ENCODE data around the gene ZNF432. TPM values are rescaled to one million over a fixed set of nuclear protein-coding genes. Genes with fewer than 3 reads are reported as not detected.
"Not testable (repeated sequence)": the region's sequence is repeated elsewhere in the genome, so short reads cannot be mapped to it uniquely, and the experiment has no call there.

The ZNF432 gene
- 10 to 100 TPM; 20.4 to 23.9 (median 23.0) TPM for polyA plus RNA-seq (ENCODE audit: insufficient read length in 4 of 4)

DNA sequence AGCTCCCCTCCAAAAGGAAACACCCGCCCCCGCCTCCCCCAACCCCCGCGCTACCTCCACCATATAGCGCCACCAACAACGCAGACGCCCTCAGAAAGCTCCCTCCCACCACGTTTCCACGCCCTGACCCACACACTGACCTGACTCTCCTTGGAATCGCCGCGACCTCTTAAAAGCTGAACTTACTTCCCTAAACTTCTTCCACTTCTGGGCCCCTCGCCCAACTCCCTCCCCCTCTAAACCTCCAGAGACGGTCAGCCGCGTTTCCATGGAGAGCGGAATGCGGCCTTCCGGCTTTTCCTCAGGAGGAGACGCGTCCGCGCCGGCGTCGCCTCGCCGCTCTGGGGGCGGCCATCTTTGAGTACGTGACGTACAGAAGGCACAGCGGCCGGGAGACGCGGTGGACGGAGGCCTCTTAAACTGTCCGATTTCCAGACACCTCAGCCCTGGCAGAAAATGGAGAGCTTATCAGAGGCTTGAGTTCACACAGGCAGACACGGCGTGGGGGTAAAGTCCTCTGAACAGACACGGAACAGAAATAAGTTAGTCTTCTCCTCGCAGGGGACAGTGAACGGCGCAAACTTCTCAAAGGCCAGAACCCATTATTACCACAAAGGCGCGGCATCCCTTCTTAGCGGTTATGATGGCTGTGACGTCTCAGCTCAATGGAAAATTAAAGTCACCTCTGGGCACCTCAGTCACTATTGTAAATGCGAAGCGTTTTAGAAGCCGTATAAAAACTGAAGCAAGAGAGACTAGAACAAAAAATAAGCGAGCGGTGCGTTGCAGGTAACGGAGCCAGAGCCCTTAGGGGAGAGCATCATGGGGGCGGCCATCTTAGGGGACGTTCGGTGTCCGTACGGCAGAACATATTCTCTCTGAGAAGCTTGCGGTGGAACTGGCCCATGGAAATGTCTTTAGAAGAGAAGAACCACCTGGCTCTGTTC is at the start of gene ZNF432:
ZNF432 (minus strand) TSS at position 284 of the 947 bp plus-strand sequence. CDS start 1,970 bp downstream, outside the sequence.
- peak; percentile 94 to 97 (median 96) for DNase-seq (ENCODE audit: low read depth in 4 of 4, low spot score in 3 of 4)

GRCh38 chr19:52096416-52096815 is 47.8 kb upstream of the ZNF432 start:
- not testable (repeated sequence) for DNase-seq (ENCODE audit: low read depth in 4 of 4, low spot score in 3 of 4)

- DNase-seq (ENCODE audit: low read depth in 4 of 4, low spot score in 3 of 4) = peak; percentile 62 to 80 (median 73)
These were observed 46.8 kb upstream of the ZNF432 start, which contains the start of gene ZNF841 for GRCh38 chr19:52095172-52096014. Gene ZNF841 (minus strand): TSS chr19:52095765. CDS start chr19:52084801, 10,964 bp downstream.

- DNase-seq (ENCODE audit: low read depth in 4 of 4, low spot score in 3 of 4) = no peak
These were observed 46.0 kb upstream of the ZNF432 start for GRCh38 chr19:52094526-52095130.

- DNase-seq (ENCODE audit: low read depth in 4 of 4, low spot score in 3 of 4) = no peak
These were observed 37.8 kb upstream of the ZNF432 start for GRCh38 chr19:52086481-52086880.

DNA sequence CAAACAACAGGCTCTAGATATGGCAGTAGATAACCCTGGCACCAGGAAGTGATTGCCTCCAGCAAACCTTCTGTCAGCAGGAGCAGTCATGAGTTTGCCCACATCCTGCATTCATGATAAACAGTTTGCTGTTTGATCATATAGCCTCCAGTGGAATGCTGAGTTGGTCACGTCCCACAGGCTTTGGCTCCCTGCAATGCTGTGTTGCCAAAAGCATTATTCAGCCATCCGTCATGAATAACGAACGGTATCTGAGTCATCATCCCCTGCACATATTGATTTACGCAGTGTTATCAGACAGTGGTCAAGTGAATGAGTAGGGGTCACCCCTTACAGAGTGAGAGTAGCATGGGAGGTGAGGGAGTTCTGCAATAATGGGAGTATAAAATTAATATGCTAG is 21.9 kb upstream of the ZNF432 start:
- no peak for DNase-seq (ENCODE audit: low read depth in 4 of 4, low spot score in 3 of 4)

DNA sequence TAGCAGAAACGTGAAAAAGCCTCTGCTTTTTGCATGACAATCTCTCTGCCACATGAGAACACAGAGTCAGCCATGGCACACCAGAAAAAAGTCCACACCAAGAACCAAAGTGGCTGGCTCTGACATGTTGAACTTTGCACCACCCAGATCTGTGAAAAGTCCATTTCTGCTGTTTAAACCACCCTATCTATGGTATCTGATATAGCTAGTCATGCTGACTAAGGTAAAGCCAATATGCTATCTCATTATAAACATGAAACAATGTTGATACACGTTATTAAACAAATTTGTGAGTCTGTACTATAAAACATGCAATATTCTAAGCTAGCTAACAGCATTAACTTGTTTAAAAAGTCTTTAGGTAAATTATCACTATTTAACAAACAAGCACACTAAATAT is 21.0 kb upstream of the ZNF432 start:
- DNase-seq (ENCODE audit: low read depth in 4 of 4, low spot score in 3 of 4) = no peak

DNA sequence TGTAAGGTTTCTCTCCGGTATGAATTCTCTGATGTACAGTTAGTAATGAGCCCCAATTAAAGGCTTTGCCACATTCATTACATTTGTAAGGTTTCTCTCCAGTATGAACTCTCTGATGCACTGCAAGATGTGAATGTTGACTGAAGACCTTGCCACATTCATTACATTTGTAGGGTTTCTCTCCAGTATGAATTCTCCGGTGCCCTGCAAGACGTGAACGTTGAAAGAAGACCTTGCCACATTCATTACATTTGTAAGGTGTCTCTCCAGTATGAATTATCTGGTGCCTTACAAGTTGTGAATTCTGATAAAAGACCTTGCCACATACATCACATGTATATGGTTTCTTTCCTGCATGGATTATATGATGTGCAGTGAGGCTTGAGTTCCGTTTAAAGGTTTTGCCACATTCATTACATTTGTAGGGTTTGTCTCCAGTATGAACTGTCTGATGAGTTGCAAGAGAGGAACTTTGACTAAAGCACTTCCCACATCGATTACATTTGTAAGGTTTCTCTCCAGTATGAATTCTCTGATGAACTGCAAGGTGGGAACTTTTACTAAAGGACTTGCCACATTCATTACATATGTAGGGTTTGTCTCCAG is 17.7 kb upstream of the ZNF432 start:
- no peak for DNase-seq (ENCODE audit: low read depth in 4 of 4, low spot score in 3 of 4)

- no peak for DNase-seq (ENCODE audit: low read depth in 4 of 4, low spot score in 3 of 4)
These were observed 16.8 kb upstream of the ZNF432 start for GRCh38 chr19:52065399-52065798.

GRCh38 chr19:52056480-52056879 is 7.8 kb upstream of the ZNF432 start:
- DNase-seq (ENCODE audit: low read depth in 4 of 4, low spot score in 3 of 4) = not testable (repeated sequence)

DNA sequence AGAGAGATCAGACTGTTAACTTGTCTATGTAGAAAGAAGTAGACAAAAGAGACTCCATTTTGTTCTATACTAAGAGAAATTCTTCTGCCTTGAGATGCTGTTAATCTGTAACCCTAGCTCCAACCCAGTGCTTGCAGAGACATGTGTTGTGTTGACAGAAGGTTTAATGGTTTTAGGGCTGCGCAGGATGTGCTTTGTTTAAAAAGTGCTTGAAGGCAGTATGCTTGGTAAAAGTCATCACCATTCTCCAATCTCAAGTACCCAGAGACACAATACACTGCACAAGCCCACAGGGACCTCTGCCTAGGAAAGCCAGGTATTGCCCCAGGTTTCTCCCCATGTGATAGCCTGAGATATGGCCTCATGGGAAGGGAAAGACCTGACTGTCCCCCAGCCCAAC is 3.1 kb upstream of the ZNF432 start:
- DNase-seq (ENCODE audit: low read depth in 4 of 4, low spot score in 3 of 4) = not testable (repeated sequence)

DNA sequence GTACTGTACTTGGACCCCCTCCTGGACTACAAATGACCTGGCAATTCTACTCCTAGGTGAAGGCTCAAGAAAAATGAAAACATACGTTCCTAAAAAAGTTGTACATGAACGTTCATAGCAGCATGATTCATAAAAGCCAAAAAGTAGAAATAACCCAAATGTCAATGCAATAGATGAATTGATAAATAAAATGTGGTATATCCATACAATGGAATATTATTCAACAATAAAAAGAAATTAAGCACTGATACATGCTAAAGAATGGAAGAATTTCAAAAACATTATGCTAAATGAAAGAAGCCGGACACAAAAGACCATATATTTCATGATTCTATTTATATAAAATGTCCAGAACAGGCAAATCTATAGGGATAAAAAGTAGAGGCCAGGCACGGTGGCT is 9.5 kb downstream of the ZNF432 start:
- no peak for DNase-seq (ENCODE audit: low read depth in 4 of 4, low spot score in 3 of 4)

DNA sequence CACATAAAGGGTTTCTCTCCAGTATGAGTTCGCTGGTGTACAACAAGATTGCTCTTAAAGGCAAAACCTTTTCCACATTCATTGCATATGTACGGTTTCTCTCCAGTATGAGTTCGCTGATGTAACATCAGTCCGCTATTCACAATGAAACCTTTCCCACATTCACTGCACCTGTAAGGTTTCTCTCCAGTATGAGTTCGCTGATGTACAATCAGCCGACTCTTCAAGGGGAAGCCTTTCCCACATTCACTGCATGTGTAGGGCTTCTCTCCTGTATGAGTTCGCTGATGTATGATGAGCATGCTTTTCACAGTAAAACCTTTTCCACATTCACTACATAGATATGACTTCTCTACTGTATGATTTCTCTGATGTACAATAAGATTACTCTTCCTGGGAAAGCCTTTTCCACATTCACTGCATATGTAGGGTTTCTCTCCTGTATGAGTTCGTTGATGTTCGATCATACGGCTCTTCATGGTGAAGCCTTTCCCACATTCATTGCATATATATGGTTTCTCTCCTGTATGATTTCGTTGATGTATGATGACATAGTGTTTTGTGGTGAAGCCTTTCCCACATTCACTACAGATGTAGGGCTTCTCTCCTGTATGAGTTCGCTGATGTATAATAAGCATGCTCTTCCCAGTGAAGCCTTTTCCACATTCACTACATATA is 14.4 kb downstream of the ZNF432 start:
- DNase-seq (ENCODE audit: low read depth in 4 of 4, low spot score in 3 of 4) = no peak

DNA sequence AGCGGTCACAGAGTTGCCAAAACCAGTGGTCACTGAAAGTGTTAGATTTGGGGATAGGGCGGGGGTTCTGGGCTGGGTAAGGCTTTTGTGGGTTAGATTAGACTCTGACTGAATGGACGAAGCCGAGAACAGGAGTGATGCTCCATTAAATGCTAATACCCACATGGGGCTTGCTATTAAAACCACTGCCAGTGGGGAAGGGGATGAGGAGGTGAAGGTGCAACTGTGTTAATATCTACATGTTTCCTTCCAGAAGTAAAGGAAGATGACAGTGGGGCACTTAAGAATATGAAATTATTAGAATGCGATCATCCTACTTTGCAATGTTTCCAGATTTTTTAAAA is 19.9 kb downstream of the ZNF432 start:
- DNase-seq (ENCODE audit: low read depth in 4 of 4, low spot score in 3 of 4) = no peak

DNA sequence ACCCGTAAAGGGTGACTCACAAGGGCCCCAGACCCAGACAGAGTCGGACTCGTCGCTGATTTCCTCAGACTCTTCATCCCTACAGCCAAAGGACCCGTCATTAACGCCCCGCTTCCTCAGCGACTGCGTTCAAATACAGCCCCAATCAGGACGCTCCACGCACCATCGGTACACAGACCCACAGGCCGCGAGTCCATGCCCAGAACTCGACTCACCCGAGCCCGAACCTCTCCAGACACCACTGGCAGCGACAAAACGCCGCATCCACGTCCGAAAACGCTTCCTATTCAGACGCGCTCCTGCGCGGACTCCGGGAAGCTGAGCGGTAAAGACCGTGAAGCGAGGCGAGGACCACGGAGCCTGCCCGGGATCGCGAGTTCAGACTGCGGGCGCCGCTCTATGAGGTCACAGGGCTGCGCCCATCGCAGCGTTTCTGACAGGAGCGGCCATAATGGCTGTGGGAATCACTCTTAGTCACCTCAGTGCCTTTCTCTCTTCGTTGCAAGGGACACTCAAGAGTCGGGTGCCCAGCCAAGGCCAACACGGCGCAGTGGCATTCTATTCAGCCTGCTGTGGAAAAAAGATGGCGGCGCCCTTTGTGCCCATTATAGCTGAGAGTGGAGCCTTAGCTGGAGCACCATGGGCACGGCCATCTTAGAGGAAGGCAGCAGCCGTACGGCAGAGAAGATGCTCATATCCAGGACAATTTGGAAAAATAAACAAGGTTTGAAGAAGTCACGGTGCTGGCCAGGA is 20.4 kb downstream of the ZNF432 start, which contains the start of gene ZNF614:
ZNF614 (minus strand) TSS at position 353 of the 753 bp plus-strand sequence. CDS start 2,634 bp downstream, outside the sequence.
- peak; percentile 81 to 90 (median 86) for DNase-seq (ENCODE audit: low read depth in 4 of 4, low spot score in 3 of 4)

DNA sequence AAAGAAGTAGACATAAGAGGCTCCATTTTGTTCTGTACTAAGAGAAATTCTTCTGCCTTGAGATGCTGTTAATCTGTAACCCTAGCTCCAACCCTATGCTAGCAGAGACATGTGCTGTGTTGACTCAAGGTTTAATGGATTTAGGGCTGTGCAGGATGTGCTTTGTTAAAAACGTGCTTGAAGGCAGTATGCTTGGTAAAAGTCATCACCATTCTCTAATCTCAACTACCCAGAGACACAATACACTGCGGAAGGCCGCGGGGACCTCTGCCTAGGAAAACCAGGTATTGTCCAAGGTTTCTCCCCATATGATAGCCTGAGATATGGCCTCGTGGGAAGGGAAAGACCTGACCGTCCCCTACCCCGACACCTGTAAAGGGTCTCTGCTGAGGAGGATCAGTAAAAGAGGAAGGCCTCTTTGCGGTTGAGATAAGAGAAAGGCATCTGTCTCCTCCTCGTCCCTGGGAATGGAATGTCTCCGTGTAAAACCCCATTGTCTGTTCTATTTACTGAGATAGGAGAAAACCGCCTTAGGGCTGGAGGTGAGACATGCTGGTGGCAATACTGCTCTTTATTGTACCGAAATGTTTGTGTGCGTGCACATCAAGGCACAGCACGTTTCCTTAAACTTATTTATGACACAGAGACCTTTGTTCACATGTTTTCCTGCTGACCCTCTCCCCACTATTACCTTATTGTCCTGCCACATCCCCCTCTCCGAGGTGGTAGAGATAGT is 22.2 kb downstream of the ZNF432 start:
- not testable (repeated sequence) for DNase-seq (ENCODE audit: low read depth in 4 of 4, low spot score in 3 of 4)

DNA sequence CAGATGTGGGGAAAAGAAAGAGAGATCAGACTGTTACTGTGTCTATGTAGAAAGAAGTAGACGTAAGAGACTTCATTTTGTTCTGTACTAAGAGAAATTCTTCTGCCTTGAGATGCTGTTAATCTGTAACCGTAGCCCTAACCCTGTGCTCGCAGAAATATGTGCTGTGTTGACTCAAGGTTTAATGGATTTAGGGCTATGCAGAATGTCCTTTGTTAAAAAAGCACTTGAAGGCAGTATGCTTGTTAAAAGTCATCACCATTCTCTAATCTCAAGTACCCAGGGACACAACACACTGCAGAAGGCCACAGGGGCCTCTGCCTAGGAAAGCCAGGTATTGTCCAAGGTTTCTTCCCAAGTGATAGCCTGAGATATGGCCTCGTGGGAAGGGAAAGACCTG is 24.2 kb downstream of the ZNF432 start:
- DNase-seq (ENCODE audit: low read depth in 4 of 4, low spot score in 3 of 4) = not testable (repeated sequence)

GRCh38 chr19:52022193-52022592 is 26.4 kb downstream of the ZNF432 start:
- no peak for DNase-seq (ENCODE audit: low read depth in 4 of 4, low spot score in 3 of 4)

Measured in left renal pelvis (tissue), 4 donors.